HG02571 (cell line): ENCODE measurements around the gene EIF4A3.

Experiments
- ATAC-seq: cut with Tn5 transposase; IDR thresholded peaks from one replicate; pipeline ENCODE4 v1.9.1; 2021; ENCODE audit warnings: mild to moderate bottlenecking, moderate library complexity; ENCODE audit not compliant: unreplicated experiment

Gene EIF4A3

GRCh38 chr17:80115159-80115558 is 31.8 kb downstream of the EIF4A3 start:
- no peak for ATAC-seq

- ATAC-seq: no peak
Measured at GRCh38 chr17:80114758-80115157, 32.2 kb downstream of the EIF4A3 start.

GRCh38 chr17:80113033-80113484 is 33.9 kb downstream of the EIF4A3 start:
- ATAC-seq: no peak

GRCh38 chr17:80112471-80113032 is 34.4 kb downstream of the EIF4A3 start:
- ATAC-seq: no peak

- ATAC-seq: no peak
Measured at GRCh38 chr17:80111702-80112470, 35.0 kb downstream of the EIF4A3 start.

- ATAC-seq: no peak
Measured at GRCh38 chr17:80110927-80111701, 35.8 kb downstream of the EIF4A3 start.

GRCh38 chr17:80110447-80110812 is 36.5 kb downstream of the EIF4A3 start:
- no peak for ATAC-seq

GRCh38 chr17:80109713-80110446 is 37.0 kb downstream of the EIF4A3 start:
- ATAC-seq: no peak

GRCh38 chr17:80109066-80109660 is 37.8 kb downstream of the EIF4A3 start:
- ATAC-seq: no peak

- no peak for ATAC-seq
Measured at GRCh38 chr17:80108036-80108971, 38.6 kb downstream of the EIF4A3 start.

GRCh38 chr17:80107231-80108021 is 39.5 kb downstream of the EIF4A3 start:
- no peak for ATAC-seq

- no peak for ATAC-seq
Measured at GRCh38 chr17:80106751-80107150, 40.2 kb downstream of the EIF4A3 start.

- no peak for ATAC-seq
Measured at GRCh38 chr17:80106176-80106575, 40.8 kb downstream of the EIF4A3 start.

GRCh38 chr17:80105762-80106161 is 41.2 kb downstream of the EIF4A3 start:
- ATAC-seq: no peak

GRCh38 chr17:80104956-80105375 is 42.0 kb downstream of the EIF4A3 start:
- no peak for ATAC-seq

GRCh38 chr17:80104321-80104955 is 42.5 kb downstream of the EIF4A3 start:
- no peak for ATAC-seq

GRCh38 chr17:80103449-80104085 is 43.4 kb downstream of the EIF4A3 start:
- ATAC-seq: no peak
